ENCODE data around the gene MTR. TPM values are rescaled to one million over a fixed set of nuclear protein-coding genes. Genes with fewer than 3 reads are reported as not detected.

The MTR gene
- polyA plus RNA-seq, 3 donors from 2014 or later = 5.0 to 15.3 (median 6.5) TPM

DNA sequence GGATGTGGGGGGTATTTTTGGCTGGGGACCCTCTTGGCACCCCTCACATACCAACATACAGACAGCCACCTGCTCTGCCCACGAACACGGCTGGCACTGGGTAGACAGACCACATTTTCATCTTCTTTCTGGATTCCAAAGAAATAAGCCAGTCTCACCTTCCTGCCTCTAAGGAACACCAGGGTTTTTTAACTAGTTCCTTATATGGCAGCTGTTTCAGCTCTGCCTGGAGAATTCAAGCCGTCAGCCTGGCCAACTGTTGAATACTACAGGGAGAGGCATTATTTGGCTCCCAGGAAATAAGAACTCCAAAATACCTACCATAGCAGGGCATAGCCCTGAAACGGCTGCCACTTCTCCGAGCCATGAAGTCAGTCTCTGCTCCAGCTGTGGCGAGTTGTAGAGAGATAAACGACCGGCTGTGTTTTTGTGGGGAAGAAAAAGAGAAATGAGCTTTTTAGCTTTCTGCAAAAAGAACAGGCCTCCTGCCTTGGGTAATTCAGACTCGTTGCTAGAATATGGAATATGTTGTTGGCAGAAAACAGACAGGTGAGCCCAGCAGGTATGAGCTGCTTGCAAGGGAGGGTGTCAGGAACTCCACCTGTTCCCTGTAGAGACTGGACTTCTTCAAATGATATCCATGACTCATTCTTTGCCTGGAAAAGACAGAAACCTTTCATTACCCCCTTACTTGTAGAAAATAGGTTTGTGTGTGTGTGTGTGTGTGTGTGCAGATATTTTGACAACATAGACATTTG lies 157.3 kb downstream of the MTR start:
- Mint-ChIP-seq H3K27ac (no peak overlapping the region), H3K4me1 (no peaks in the 10 kb centered on the region), H3K27me3 (ENCODE audit: low read depth in 3 of 3) (peaks cover 0 to 5% (median 5%) of the 10 kb centered on the region in 3 donors), H3K4me3 (no peak overlapping the region), H3K36me3 (no peaks in the 10 kb centered on the region), H3K9me3 (peaks cover 0 to 6% (median 0%) of the 10 kb centered on the region in 6 donors)
- no peak for DNase-seq

DNA sequence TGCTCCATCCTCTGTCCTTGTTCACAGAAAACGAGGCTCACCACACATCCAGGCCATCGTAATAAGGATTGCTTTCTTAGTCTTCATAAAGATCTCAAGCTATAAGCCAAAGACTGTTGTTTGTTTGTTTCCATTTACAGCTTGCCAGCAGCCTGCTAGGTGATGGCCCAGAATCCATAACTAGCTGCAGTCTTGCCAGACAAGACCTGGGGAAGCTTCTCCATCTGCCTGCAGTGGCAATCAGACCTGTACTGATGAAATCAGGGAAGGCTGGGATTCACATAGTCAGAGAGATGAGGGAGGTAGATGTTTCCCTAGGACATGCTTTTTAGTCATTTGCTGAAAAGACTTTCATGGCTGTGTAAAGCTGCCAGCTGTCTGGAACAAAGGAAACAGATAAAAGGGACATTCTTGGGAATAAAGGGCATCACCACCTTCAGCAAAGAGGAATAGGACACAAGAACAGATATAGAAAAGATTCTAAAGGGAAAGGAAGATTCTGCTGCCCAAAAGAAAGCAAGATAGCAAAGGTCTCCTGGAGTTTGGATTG lies 158.1 kb downstream of the MTR start:
- Mint-ChIP-seq H3K9me3 (peaks cover 0 to 6% (median 0%) of the 10 kb centered on the region in 6 donors), H3K4me3 (no peak overlapping the region), H3K27me3 (ENCODE audit: low read depth in 3 of 3) (peaks cover 0 to 5% (median 5%) of the 10 kb centered on the region in 3 donors), H3K36me3 (no peaks in the 10 kb centered on the region), H3K27ac (no peak overlapping the region), H3K4me1 (no peaks in the 10 kb centered on the region)
- DNase-seq = no peak

Other genes starting within 250 kb of the MTR start
- gene HEATR1, start 190.8 kb upstream of the MTR start, polyA plus RNA-seq = 10 to 100 TPM in 1 of 3 donors, 1 to 10 TPM in 2; 3.8 to 11.6 (median 4.6) TPM
- not detected for gene ACTN2, start 108.8 kb upstream of the MTR start, polyA plus RNA-seq
- gene MT1HL1, start 209.1 kb downstream of the MTR start, polyA plus RNA-seq = not detected
- gene RYR2, start 246.9 kb downstream of the MTR start, polyA plus RNA-seq = under 1 TPM in 2 of 3 donors, not detected in 1; 0.12 to 0.18 TPM

All from immature natural killer cell (primary cell).